ENCODE measurements around the gene ARHGAP33.
A peak's percentile ranks its signal among the peaks of the same experiment; 100 is the strongest.
"Not testable (repeated sequence)": the region's sequence is repeated elsewhere in the genome, so short reads cannot be mapped to it uniquely, and the experiment has no call there.

Gene ARHGAP33

DNA sequence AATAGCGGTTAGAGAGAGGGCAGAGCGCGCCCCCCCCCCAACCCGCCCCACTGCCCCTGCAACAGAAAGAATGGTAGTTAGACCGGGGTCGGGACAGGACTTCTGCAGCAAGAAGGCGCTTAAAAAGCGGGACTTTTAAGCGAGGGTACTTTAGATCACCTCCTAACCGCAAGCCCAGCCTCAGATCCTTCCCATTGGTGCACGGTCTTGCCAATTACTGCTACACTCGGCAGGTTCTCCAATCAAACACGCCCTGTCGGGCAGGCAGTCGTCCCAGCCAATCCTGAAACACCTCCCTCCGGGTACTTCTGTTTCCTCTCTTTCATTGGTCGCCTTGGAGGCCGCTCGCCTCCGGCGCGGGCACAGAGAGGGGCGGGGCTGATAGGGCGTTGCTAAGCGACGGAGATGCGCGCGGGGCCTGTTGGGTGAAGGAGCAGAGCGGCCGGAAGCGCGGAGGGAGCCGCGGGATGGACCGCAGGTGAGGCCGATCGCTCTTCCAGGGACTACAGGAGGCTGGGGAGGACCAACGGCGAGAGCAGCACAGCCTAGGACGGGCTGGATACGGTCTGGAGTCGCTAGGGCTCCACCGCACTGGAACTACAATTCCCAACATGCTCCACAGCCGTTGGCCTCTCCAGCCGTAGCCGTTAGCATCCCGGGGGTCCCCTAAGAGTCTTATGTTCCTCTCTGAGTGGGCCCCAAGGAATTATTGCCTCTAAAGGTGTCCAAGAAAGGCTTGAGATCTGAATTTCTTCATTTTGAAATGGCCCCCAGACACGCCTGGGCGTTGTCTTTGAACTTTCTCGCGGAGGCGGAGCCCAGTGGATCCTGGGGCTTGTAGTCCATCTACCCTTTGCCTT is 17.4 kb upstream of the ARHGAP33 start, which contains the start of gene PROSER3:
Gene PROSER3 (plus strand): TSS at position 428 of the 860 bp plus-strand sequence. CDS start 40 bp downstream, at position 468.
- peaks cover 44% of the 10 kb centered on the region for H3K4me1 ChIP-seq (ENCODE audit: control insufficient read depth, insufficient read depth, low read length)
- H3K9me3 ChIP-seq (ENCODE audit: control insufficient read depth in 2 of 2, low read length in 2 of 2), result no peaks in the 10 kb centered on the region
- H3K27ac ChIP-seq (ENCODE audit: low read length), result peak within 1 kb of the TSS; percentile 100
- peak within 1 kb of the TSS; percentile 97 to 99 for H3K4me3 ChIP-seq (ENCODE audit: low read length in 2 of 2)
- H3K36me3 ChIP-seq (ENCODE audit: control insufficient read depth in 2 of 2, insufficient read depth in 2 of 2, low read length in 2 of 2), result peaks cover 15 to 21% of the 10 kb centered on the region in 2 donors
- no peaks in the 10 kb centered on the region for H3K27me3 ChIP-seq (ENCODE audit: control insufficient read depth in 1 of 2, insufficient read depth in 2 of 2, low read length in 2 of 2)
- peak within 1 kb of the TSS; percentile 99 to 100 for H3K9ac ChIP-seq (ENCODE audit: low read length in 2 of 2)

GRCh38 chr19:35759697-35760096 is 15.7 kb upstream of the ARHGAP33 start:
- H3K4me3 ChIP-seq (ENCODE audit: low read length in 2 of 2), result peak overlapping the region in 1 of 2 donors; percentile 8
- no peaks in the 10 kb centered on the region for H3K27me3 ChIP-seq (ENCODE audit: control insufficient read depth in 1 of 2, insufficient read depth in 2 of 2, low read length in 2 of 2)
- H3K27ac ChIP-seq (ENCODE audit: low read length), result no peak overlapping the region
- H3K9me3 ChIP-seq (ENCODE audit: control insufficient read depth in 2 of 2, low read length in 2 of 2), result no peaks in the 10 kb centered on the region
- H3K4me1 ChIP-seq (ENCODE audit: control insufficient read depth, insufficient read depth, low read length), result peaks cover 31% of the 10 kb centered on the region
- H3K9ac ChIP-seq (ENCODE audit: low read length in 2 of 2), result no peak overlapping the region
- peaks cover 8 to 14% of the 10 kb centered on the region in 2 donors for H3K36me3 ChIP-seq (ENCODE audit: control insufficient read depth in 2 of 2, insufficient read depth in 2 of 2, low read length in 2 of 2)

DNA sequence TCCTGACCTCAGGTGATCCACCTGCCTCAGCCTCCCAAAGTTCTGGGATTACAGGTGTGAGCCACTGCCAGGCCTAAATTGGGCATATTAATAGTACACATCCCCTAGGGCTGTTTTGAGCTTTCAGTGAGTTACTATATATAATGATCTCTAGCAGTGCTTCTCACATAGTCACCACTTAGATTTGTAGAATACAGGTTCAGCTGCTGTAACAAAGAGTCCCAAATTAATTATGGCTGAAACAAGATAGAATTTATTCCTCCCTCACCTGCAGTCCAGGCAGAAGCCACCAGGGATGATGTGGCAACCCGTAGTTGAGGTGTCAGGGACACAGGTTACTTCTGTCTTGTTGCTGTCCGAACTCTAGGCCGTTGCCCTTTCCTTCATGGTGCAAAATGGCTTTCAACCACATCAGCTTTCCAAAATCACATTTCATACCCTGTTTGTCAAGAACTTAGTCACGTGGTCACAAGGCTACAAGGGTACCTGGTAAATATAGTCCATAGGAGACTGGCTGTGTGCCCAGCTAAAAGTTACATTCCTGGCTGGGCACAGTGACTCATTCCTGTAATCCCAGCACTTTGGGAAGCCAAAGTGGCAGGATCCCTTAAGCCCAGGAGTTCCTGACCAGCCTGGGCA is 14.5 kb upstream of the ARHGAP33 start:
- Histone ChIP-seq H3K27me3 (ENCODE audit: control insufficient read depth in 1 of 2, insufficient read depth in 2 of 2, low read length in 2 of 2) (no peaks in the 10 kb centered on the region), H3K9me3 (ENCODE audit: control insufficient read depth in 2 of 2, low read length in 2 of 2) (no peaks in the 10 kb centered on the region), H3K27ac (ENCODE audit: low read length) (no peak overlapping the region), H3K36me3 (ENCODE audit: control insufficient read depth in 2 of 2, insufficient read depth in 2 of 2, low read length in 2 of 2) (peaks cover 10 to 18% of the 10 kb centered on the region in 2 donors), H3K4me3 (ENCODE audit: low read length in 2 of 2) (no peak overlapping the region), H3K4me1 (ENCODE audit: control insufficient read depth, insufficient read depth, low read length) (peaks cover 25% of the 10 kb centered on the region), H3K9ac (ENCODE audit: low read length in 2 of 2) (no peak overlapping the region)

DNA sequence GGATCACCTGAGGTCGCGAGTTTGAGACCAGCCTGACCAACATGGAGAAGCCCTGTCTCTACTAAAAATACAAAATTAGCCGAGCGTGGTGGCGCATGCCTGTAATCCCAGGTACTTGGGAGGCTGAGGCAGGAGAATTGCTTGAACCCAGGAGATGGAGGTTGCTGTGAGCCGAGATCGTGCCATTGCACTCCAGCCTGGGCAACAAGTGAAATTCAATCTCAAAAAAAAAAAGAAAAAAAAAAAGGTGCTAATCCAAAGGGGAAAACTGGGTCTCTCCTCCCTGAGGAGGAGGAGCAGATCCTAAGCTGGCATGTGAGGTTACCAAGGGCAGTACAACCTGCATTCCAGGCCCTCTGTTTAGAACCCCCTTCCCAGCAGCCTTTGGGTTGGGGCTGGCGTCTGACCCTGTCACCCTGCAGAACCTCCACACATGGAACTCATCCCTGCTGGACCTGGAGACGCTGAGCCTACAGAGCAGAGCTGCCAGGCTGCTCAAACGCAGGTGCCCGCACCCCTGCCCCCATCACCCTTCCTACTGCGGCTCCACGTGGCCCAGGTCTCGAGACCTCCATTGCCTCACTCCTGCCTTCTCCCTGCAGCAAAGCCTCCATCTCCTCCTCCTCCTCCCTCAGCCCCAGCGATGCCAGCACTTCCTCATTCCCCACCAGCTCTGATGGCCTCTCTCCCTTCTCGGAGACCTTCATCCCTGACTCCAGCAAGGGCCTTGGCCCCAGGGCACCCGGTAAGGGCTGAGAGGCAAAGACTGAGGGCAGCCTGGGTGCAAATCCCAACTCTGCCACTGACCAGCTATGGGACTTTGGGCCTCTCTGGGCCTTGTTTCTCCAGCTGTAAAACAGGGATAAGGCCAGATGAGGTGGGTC is 10.7 kb upstream of the ARHGAP33 start:
- peaks cover 10 to 21% of the 10 kb centered on the region in 2 donors for H3K36me3 ChIP-seq (ENCODE audit: control insufficient read depth in 2 of 2, insufficient read depth in 2 of 2, low read length in 2 of 2)

GRCh38 chr19:35766571-35767104 is 8.7 kb upstream of the ARHGAP33 start:
- H3K36me3 ChIP-seq (ENCODE audit: control insufficient read depth in 2 of 2, insufficient read depth in 2 of 2, low read length in 2 of 2), result peaks cover 10 to 18% of the 10 kb centered on the region in 2 donors

More for the DNA sequence above, 10.7 kb upstream of the ARHGAP33 start:
- H3K4me1 ChIP-seq (ENCODE audit: control insufficient read depth, insufficient read depth, low read length), result peaks cover 7% of the 10 kb centered on the region
- H3K27me3 ChIP-seq (ENCODE audit: control insufficient read depth in 1 of 2, insufficient read depth in 2 of 2, low read length in 2 of 2), result no peaks in the 10 kb centered on the region
- H3K4me3 ChIP-seq (ENCODE audit: low read length in 2 of 2), result no peak overlapping the region
- no peaks in the 10 kb centered on the region for H3K9me3 ChIP-seq (ENCODE audit: control insufficient read depth in 2 of 2, low read length in 2 of 2)
- no peak overlapping the region for H3K9ac ChIP-seq (ENCODE audit: low read length in 2 of 2)
- H3K27ac ChIP-seq (ENCODE audit: low read length), result no peak overlapping the region

GRCh38 chr19:35767288-35768081 is 7.9 kb upstream of the ARHGAP33 start:
- peaks cover 4 to 12% of the 10 kb centered on the region in 2 donors for H3K36me3 ChIP-seq (ENCODE audit: control insufficient read depth in 2 of 2, insufficient read depth in 2 of 2, low read length in 2 of 2)
- H3K27me3 ChIP-seq (ENCODE audit: control insufficient read depth in 1 of 2, insufficient read depth in 2 of 2, low read length in 2 of 2), result no peaks in the 10 kb centered on the region
- no peak overlapping the region for H3K4me3 ChIP-seq (ENCODE audit: low read length in 2 of 2)
- no peak overlapping the region for H3K27ac ChIP-seq (ENCODE audit: low read length)
- H3K9me3 ChIP-seq (ENCODE audit: control insufficient read depth in 2 of 2, low read length in 2 of 2), result no peaks in the 10 kb centered on the region
- H3K4me1 ChIP-seq (ENCODE audit: control insufficient read depth, insufficient read depth, low read length), result peaks cover 5% of the 10 kb centered on the region
- no peak overlapping the region for H3K9ac ChIP-seq (ENCODE audit: low read length in 2 of 2)

More at GRCh38 chr19:35766571-35767104, 8.7 kb upstream of the ARHGAP33 start:
- no peak overlapping the region for H3K27ac ChIP-seq (ENCODE audit: low read length)
- no peak overlapping the region for H3K4me3 ChIP-seq (ENCODE audit: low read length in 2 of 2)
- H3K27me3 ChIP-seq (ENCODE audit: control insufficient read depth in 1 of 2, insufficient read depth in 2 of 2, low read length in 2 of 2), result no peaks in the 10 kb centered on the region
- H3K4me1 ChIP-seq (ENCODE audit: control insufficient read depth, insufficient read depth, low read length), result peaks cover 5% of the 10 kb centered on the region
- no peaks in the 10 kb centered on the region for H3K9me3 ChIP-seq (ENCODE audit: control insufficient read depth in 2 of 2, low read length in 2 of 2)
- H3K9ac ChIP-seq (ENCODE audit: low read length in 2 of 2), result no peak overlapping the region

GRCh38 chr19:35768082-35768421 is 7.3 kb upstream of the ARHGAP33 start:
- H3K27ac ChIP-seq (ENCODE audit: low read length), result no peak overlapping the region
- no peak overlapping the region for H3K4me3 ChIP-seq (ENCODE audit: low read length in 2 of 2)
- no peaks in the 10 kb centered on the region for H3K27me3 ChIP-seq (ENCODE audit: control insufficient read depth in 1 of 2, insufficient read depth in 2 of 2, low read length in 2 of 2)
- peaks cover 4 to 12% of the 10 kb centered on the region in 2 donors for H3K36me3 ChIP-seq (ENCODE audit: control insufficient read depth in 2 of 2, insufficient read depth in 2 of 2, low read length in 2 of 2)
- peak overlapping the region in 1 of 2 donors; percentile 36 for H3K9ac ChIP-seq (ENCODE audit: low read length in 2 of 2)
- H3K4me1 ChIP-seq (ENCODE audit: control insufficient read depth, insufficient read depth, low read length), result peaks cover 5% of the 10 kb centered on the region
- no peaks in the 10 kb centered on the region for H3K9me3 ChIP-seq (ENCODE audit: control insufficient read depth in 2 of 2, low read length in 2 of 2)

DNA sequence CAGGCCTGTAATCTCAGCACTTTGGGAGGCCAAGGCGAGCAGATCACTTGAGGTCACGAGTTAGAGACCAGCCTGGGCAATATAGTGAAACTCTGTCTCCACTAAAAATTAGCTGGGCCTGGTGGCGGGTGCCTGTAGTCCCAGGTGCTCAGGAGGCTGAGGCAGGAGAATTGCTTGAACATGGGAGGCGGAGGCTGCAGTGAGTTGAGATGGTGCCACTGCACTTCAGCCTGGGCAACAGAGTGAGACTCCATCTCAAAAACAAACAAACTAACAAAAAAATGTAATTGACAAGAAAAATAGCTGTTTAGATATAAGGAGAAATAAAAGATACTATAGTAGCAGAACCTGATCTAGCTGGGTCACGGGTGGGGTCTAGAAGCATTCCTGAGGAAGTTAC is 3.0 kb upstream of the ARHGAP33 start:
- H3K36me3 ChIP-seq (ENCODE audit: control insufficient read depth in 2 of 2, insufficient read depth in 2 of 2, low read length in 2 of 2); H3K27ac ChIP-seq (ENCODE audit: low read length); H3K9ac ChIP-seq (ENCODE audit: low read length in 2 of 2); H3K9me3 ChIP-seq (ENCODE audit: control insufficient read depth in 2 of 2, low read length in 2 of 2); H3K27me3 ChIP-seq (ENCODE audit: control insufficient read depth in 1 of 2, insufficient read depth in 2 of 2, low read length in 2 of 2); H3K4me3 ChIP-seq (ENCODE audit: low read length in 2 of 2): not testable (repeated sequence)
- peaks cover 26% of the 10 kb centered on the region for H3K4me1 ChIP-seq (ENCODE audit: control insufficient read depth, insufficient read depth, low read length)

DNA sequence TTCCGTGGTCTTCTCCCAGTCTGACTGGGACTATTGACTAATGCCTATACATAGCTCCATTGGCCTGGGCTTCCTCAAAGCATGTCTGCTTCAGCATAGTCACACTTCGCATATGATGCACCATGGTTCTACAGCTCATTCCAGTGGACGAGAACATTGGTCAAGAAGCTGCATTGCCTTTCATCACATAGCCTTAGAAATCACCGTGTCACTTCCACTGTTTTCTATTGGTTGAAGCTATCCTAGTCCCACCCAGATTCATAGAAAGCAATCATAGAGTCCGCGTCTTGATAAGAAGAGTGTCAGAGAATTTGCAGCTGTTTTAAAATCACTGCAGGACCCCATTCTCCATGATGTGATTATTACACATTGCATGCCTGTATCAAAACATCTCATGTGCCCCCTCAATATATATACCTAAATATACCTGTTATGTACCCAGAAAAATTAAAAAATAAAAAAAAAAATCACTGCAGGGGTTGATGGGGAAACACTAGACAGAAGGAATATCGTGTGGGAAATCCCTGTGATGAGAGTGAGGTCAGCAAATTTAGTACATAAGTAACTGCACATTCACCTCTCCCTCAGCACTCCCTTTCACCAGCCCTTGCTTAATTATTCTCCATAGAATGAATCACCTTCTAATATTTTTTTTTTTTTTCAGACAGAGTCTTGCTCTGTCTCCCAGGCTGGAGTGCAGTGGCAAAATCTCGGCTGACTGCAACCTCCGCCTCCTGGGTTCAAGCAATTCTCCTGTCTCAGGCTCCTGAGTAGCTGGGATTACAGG is 2.2 kb upstream of the ARHGAP33 start:
- no peaks in the 10 kb centered on the region for H3K27me3 ChIP-seq (ENCODE audit: control insufficient read depth in 1 of 2, insufficient read depth in 2 of 2, low read length in 2 of 2)
- no peak overlapping the region for H3K27ac ChIP-seq (ENCODE audit: low read length)
- H3K9ac ChIP-seq (ENCODE audit: low read length in 2 of 2), result no peak overlapping the region
- H3K36me3 ChIP-seq (ENCODE audit: control insufficient read depth in 2 of 2, insufficient read depth in 2 of 2, low read length in 2 of 2), result peaks cover 0 to 3% of the 10 kb centered on the region in 2 donors
- H3K4me3 ChIP-seq (ENCODE audit: low read length in 2 of 2), result no peak overlapping the region
- no peaks in the 10 kb centered on the region for H3K9me3 ChIP-seq (ENCODE audit: control insufficient read depth in 2 of 2, low read length in 2 of 2)
- H3K4me1 ChIP-seq (ENCODE audit: control insufficient read depth, insufficient read depth, low read length), result peaks cover 22% of the 10 kb centered on the region
